Nephron (organoid): ENCODE measurements around the gene CDC25B.
A peak's percentile ranks its signal among the peaks of the same experiment; 100 is the strongest.

Source experiments
- H3K27ac Mint-ChIP-seq, 3 experiments: 2 replicates each; pipeline ENCODE4 v1.8.0; 2020; ENCODE audit warnings: mixed read lengths in 3 of 3, mild to moderate bottlenecking in 2 of 3, moderate library complexity in 1 of 3
- H3K27me3 Mint-ChIP-seq: 2 replicates; pipeline ENCODE4 v1.8.0; 2021; ENCODE audit warnings: low read depth, mild to moderate bottlenecking, moderate library complexity, mixed read lengths
- H3K36me3 Mint-ChIP-seq: 2 replicates; pipeline ENCODE4 v1.8.0; 2020; ENCODE audit warnings: low read depth, mixed read lengths
- H3K4me1 Mint-ChIP-seq: 2 replicates; pipeline ENCODE4 v1.8.0; 2020; ENCODE audit warnings: mixed read lengths
- H3K4me3 Mint-ChIP-seq, 3 experiments: 2 replicates each; pipeline ENCODE4 v1.8.0; 2020; ENCODE audit warnings: mild to moderate bottlenecking in 3 of 3, mixed read lengths in 3 of 3, moderate library complexity in 2 of 3
- H3K9me3 Mint-ChIP-seq: 2 replicates; pipeline ENCODE4 v1.8.0; 2020; ENCODE audit warnings: mixed read lengths
- TF ChIP-seq, protein P1 (sequence below), 3 experiments: fragments of 200-600 bp; sonication (generic); IDR thresholded peaks; one replicate each; pipeline ENCODE4 v1.5.0; 2021; ENCODE audit warnings: antibody characterized with exemption in 3 of 3; ENCODE audit not compliant: unreplicated experiment in 3 of 3

The CDC25B gene

GRCh38 chr20:3754276-3754630, 41.9 kb upstream of the CDC25B start:
- Mint-ChIP-seq H3K4me1 (no peaks in the 10 kb centered on the region), H3K27ac (no peak overlapping the region)

GRCh38 chr20:3755269-3755668, 40.8 kb upstream of the CDC25B start:
- Mint-ChIP-seq H3K27ac (no peak overlapping the region), H3K27me3 (peaks cover 22% of the 10 kb centered on the region), H3K36me3 (peaks cover 30% of the 10 kb centered on the region), H3K4me1 (peaks cover 5% of the 10 kb centered on the region), H3K4me3 (no peak overlapping the region), H3K9me3 (no peaks in the 10 kb centered on the region)
- TF ChIP-seq, protein P1, sequence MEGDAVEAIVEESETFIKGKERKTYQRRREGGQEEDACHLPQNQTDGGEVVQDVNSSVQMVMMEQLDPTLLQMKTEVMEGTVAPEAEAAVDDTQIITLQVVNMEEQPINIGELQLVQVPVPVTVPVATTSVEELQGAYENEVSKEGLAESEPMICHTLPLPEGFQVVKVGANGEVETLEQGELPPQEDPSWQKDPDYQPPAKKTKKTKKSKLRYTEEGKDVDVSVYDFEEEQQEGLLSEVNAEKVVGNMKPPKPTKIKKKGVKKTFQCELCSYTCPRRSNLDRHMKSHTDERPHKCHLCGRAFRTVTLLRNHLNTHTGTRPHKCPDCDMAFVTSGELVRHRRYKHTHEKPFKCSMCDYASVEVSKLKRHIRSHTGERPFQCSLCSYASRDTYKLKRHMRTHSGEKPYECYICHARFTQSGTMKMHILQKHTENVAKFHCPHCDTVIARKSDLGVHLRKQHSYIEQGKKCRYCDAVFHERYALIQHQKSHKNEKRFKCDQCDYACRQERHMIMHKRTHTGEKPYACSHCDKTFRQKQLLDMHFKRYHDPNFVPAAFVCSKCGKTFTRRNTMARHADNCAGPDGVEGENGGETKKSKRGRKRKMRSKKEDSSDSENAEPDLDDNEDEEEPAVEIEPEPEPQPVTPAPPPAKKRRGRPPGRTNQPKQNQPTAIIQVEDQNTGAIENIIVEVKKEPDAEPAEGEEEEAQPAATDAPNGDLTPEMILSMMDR (IDR thresholded peaks at IDR 0.05; ENCODE audit: unreplicated experiment in 3 of 3) = no peak

More at GRCh38 chr20:3754276-3754630, 41.9 kb upstream of the CDC25B start:
- Mint-ChIP-seq H3K4me3 (no peak overlapping the region), H3K36me3 (peaks cover 26% of the 10 kb centered on the region), H3K9me3 (no peaks in the 10 kb centered on the region), H3K27me3 (peaks cover 22% of the 10 kb centered on the region)
- TF ChIP-seq, protein P1 (IDR thresholded peaks at IDR 0.05; ENCODE audit: unreplicated experiment in 3 of 3) = no peak

DNA sequence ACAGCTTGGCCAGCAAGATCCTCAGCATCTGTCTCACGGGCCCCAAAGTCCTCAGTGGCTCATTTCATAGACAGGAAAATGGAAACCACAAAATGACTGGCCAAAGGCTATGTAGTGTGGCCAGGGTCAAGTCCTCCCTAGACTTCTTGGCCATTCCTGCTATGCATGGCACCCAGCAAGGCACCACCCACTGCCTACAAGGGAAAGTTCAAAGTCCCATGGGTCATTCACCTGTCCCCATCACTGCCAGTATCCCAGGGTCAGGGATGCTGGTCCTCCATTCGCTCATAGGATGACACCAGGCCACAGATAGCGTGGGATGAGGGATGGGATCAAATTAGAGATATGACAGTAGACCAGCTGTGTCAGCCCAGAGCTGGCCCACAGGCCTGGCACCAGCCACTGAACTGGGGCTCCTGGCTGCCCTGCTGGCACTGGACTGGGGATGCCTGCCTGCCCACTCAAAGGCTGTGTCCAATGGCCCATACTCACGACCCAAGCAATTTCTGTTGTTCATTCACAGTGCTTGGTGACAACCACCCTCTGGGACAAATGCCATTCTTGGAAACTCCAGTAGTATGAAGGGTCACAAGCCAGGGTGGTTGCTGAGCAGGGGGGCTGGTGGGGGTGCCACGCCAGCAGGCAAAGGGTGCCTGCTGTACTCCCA, 40.2 kb upstream of the CDC25B start:
- Mint-ChIP-seq H3K27me3 (peaks cover 16% of the 10 kb centered on the region), H3K9me3 (no peaks in the 10 kb centered on the region), H3K27ac (no peak overlapping the region), H3K36me3 (peaks cover 25% of the 10 kb centered on the region), H3K4me1 (peaks cover 11% of the 10 kb centered on the region), H3K4me3 (no peak overlapping the region)
- TF ChIP-seq, protein P1 (IDR thresholded peaks at IDR 0.05; ENCODE audit: unreplicated experiment in 3 of 3) = no peak

GRCh38 chr20:3757268-3757667, 38.8 kb upstream of the CDC25B start:
- no peak overlapping the region for H3K4me3 Mint-ChIP-seq
- no peak overlapping the region for H3K27ac Mint-ChIP-seq
- H3K27me3 Mint-ChIP-seq = peaks cover 9% of the 10 kb centered on the region
- peaks cover 12% of the 10 kb centered on the region for H3K4me1 Mint-ChIP-seq
- H3K36me3 Mint-ChIP-seq = peaks cover 21% of the 10 kb centered on the region
- TF ChIP-seq, protein P1 (IDR thresholded peaks at IDR 0.05; ENCODE audit: unreplicated experiment in 3 of 3) = no peak
- H3K9me3 Mint-ChIP-seq = no peaks in the 10 kb centered on the region

GRCh38 chr20:3758566-3758965, 37.5 kb upstream of the CDC25B start:
- H3K27ac Mint-ChIP-seq = no peak overlapping the region
- TF ChIP-seq, protein P1 (IDR thresholded peaks at IDR 0.05; ENCODE audit: unreplicated experiment in 3 of 3) = no peak

DNA sequence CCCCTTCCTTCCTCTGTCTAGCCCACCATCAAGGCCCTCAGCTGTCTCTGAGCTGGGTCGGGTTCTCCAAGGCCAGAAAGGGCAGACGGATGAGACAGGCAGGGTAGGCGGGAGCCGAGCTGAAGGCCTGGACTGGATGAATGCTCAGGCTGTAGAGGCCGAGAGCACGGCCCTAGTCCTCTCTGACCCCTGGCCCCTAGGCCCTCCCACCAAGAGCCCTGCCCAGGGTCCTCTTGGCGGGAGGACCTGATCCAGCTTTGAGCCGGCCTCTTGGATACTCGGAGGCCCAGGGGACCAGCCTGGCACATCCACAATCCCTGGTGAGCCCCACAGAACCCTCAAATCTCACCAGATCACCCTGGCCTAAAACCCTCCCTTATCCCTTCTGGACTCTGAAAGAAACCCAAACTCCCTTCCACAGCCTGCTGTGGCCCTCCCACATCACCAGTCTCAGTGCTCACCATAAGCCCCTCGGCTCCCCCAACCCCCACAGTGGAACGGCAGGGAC, 36.7 kb upstream of the CDC25B start:
- peaks cover 20% of the 10 kb centered on the region for H3K4me1 Mint-ChIP-seq
- TF ChIP-seq, protein P1 (IDR thresholded peaks at IDR 0.05; ENCODE audit: unreplicated experiment in 3 of 3) = no peak
- H3K9me3 Mint-ChIP-seq = no peaks in the 10 kb centered on the region
- H3K4me3 Mint-ChIP-seq = no peak overlapping the region
- peak overlapping the region in 1 of 3 experiments; percentile 21 for H3K27ac Mint-ChIP-seq
- H3K36me3 Mint-ChIP-seq = peaks cover 17% of the 10 kb centered on the region
- H3K27me3 Mint-ChIP-seq = no peaks in the 10 kb centered on the region

More at GRCh38 chr20:3758566-3758965, 37.5 kb upstream of the CDC25B start:
- Mint-ChIP-seq H3K36me3 (peaks cover 17% of the 10 kb centered on the region), H3K9me3 (no peaks in the 10 kb centered on the region), H3K27me3 (no peaks in the 10 kb centered on the region), H3K4me3 (no peak overlapping the region), H3K4me1 (peaks cover 17% of the 10 kb centered on the region)
